Thyroid gland (tissue), 4 donors: ENCODE results near the gene DARS2.

Experiments used
- CTCF ChIP-seq, 6 experiments: fragments of 200-600 bp in 3 of 6; fragments of 450-650 bp in 3 of 6; sonication (generic) in 3 of 6; IDR thresholded peaks; one replicate each; pipeline ENCODE4 v1.5.1; 2016 to 2019; ENCODE audit warnings: antibody characterized with exemption in 6 of 6, mild to moderate bottlenecking in 2 of 6, inconsistent platforms in 1 of 6, moderate library complexity in 1 of 6
- POLR2A ChIP-seq, 2 donors: fragments of 450-650 bp; IDR thresholded peaks; one replicate each; pipeline ENCODE4 v1.6.1; 2017; ENCODE audit warnings: antibody characterized with exemption in 2 of 2, mild to moderate bottlenecking in 2 of 2, moderate library complexity in 1 of 2

- no peak for TF ChIP-seq CTCF (IDR thresholded peaks at IDR 0.05)
- no peak for TF ChIP-seq POLR2A (IDR thresholded peaks at IDR 0.05)
These were observed 8.3 kb downstream of the DARS2 start for GRCh38 chr1:173832748-173833147.
